Hindlimb muscle (tissue), 1 donor: ENCODE measurements around the gene HTT. TPM values are rescaled to one million over a fixed set of nuclear protein-coding genes. Genes with fewer than 3 reads are reported as not detected.
A peak's percentile ranks its signal among the peaks of the same experiment; 100 is the strongest.
"Not testable (repeated sequence)": the region's sequence is repeated elsewhere in the genome, so short reads cannot be mapped to it uniquely, and the experiment has no call there.

Source experiments
- DNase-seq: peaks from one replicate; pipeline ENCODE4 v3.0.0-alpha.2; 2013
- polyA plus RNA-seq: library from polyadenylated mRNA; unstranded; fragments of 120-200 nt; gene quantifications from one replicate; pipeline ENCODE4 v1.2.1, GENCODE V29; 2013; ENCODE audit not compliant: insufficient read length

The HTT gene
- polyA plus RNA-seq, 1 donor = 32.0 TPM

DNA sequence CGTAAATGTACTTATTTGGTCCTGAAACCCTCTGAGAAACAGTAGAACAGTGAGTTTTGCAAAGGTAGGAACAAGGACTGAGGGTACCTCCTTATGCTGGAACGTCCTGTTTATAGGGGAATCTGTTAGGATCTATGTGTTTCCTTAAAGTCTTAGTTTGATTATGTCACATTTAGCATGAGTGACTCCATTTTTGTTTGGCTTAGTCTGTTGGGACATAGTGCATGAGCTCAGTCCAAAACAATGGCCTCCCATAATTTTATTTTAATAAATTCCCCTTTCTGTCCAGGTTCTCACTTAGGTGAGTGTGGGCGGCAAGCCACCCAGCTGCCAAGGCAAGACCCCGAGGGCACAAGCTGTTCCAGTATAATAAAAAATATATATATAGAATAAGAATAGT is 27.9 kb upstream of the HTT start:
- DNase-seq = no peak

DNA sequence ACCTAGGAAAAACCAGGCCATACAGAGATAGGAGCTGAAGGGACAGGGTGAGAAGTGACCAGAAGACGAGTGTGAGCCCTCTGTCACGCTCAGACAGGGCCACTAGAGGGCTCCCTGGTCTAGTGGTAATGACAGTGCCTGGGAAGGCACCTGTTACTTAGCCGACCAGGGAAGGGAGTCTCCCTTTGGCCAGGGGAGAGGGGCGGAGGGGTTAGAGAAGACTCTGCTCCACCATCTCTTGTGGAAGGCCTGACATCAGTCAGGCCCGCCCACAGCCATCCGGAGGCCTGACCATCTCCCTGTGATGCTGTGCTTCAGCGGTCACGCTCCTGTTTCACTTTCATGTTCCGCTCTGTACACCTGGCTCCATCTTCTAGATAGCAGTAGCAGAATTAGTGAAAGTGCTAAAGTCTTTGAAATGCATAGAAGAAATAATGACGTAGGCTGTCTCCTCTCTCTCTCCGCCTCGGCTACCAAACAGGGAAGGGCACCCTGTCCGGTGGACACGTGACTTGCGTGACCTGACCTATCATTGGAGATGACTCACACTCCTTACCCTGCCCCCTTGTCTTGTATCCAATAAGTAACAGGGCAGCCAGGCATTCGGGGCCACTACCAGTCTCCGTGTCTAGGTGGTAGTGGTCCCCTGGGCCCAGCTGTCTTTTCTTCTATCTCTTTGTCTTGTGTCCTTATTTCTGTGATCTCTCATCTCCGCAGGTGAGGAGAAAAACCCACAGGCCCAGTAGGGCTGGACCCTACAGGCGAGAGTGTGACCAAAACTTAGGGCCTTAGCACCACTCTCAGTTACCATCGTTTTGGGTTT is 26.8 kb upstream of the HTT start:
- DNase-seq = no peak

DNA sequence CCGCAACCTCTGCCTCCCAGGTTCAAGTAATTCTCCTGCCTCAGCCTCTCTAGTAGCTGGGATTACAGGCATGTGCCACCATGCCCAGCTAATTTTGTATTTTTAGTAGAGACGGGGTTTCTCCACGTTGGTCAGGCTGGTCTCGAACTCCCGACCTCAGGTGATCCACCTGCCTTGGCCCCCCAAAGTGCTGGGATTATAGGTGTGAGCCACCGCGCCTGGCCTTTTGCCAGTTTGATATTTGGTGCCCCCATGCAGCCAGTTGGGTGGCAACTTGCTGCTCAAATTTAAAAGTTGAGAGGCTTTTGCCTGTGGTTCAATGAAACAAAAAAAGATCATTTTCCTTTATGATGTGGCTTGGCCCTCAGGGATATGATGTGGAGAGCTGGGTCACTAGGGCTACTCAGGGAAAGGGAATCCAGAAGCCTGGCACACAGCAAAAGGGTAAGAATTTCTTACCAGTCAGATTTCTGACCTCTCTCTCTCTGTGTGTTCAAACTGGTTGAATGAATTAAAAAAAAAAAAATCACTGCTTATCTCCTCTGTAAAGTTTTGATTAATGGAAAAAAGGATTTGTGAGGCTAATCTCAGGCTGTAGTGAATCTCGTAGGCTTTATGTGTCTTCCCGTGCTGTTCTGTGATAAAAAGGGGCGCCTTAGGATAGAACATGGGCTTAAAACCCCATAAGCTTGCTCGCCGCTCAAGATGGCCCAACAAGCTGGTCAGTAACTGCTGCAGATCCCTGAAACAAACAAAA is 23.2 kb upstream of the HTT start:
- not testable (repeated sequence) for DNase-seq

DNA sequence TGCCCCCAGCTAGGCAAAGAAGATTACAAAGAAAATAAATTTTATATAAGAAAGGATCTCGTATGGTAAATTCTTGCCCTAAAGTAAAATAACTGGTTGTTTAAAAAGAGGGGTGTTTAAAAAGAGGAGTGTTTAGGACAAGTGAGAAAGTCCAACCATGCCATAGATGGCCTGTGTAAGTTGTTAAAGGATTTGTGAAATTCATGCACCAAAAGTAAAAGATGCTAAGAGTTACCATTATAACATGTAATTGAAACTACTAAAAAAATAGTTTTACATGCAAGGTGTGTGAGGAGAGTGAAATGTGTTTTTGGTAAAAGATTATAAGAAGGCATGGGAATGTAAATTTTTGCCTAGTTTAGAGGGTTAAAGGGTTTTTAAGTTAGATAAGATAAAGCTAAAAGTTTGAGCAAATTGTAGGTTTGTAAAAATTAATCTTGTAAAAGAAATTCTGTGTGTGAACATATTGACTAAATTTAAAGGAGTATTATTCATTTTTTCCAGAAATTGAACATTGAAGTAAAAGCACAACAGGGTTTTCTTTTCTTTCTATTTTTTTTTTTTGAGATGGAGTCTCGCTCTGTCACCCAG is 20.2 kb upstream of the HTT start:
- DNase-seq = no peak

DNA sequence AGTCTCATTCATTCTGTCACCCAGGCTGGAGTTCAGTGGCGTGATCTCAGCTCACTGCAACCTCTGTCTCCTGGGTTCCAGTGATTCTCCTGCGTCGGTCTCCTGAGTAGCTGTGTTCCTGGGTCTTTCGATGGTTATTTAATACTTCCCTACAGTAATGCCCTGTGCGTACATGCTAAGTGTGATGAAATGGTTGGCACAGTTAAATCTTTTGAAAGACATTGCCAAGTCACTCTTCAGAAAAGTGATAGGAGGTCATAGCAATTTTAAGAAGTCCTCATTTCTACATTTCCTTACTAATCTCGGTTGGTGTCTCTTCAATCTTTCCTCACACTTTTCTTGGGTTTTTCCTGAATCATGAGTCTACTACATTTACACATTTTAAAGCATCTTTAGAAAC is 14.5 kb upstream of the HTT start:
- DNase-seq = no peak

DNA sequence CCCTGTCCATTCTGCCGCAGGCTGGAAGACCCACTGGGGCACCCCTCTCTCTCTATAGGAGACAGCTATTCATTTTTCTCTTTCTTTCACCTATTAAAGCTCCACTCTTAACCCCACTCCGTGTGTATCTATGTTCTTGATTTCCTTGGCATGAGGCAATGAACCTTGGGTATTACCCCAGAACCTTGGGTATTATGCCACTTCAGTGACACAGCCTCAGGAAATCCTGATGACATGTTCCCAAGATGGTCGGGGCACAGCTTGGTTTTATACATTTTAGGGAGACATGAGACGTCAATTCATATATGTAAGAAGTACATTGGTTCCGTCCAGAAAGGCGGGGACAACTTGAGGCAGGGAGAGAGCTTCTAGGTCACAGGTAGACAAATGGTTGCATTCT is 13.5 kb upstream of the HTT start:
- DNase-seq = no peak

DNA sequence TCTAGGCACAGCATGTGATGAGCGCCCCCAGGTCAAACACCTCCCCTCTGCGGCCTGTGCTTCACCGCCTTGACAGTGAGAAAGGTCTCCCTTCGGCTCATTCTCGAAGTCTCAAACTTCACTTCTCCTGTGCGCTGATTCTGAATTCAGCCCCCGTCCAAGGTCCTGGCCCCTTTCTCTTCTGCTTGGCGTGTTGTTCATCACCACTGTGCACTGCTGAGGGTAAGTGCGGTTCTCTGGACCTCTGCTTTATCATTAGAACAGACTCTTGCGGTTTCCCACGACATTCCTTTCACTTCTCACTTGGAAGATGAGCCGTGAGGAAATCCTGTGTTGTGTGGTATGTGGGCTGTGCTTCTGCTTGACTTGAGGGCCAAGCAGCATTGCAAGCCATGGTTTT is 12.0 kb upstream of the HTT start:
- DNase-seq = no peak

DNA sequence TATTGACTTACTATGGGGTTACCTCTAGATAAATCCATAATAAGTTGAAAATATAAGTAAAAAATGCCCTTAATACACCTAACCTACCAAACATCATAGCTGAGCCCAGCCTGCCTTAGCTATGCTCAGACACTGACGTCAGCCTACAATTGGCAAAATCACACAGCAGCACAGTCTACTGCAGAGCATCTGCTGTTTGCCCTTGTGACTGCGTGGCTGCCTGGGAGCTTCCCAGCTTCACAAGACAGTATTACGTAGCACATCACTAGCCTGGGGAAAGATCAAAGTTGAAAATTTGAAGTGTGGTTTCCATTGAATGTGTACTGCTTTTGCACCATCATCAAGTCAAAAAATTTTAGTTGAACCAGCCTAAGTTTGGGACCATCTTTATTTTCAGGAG is 8.9 kb upstream of the HTT start:
- DNase-seq = no peak

DNA sequence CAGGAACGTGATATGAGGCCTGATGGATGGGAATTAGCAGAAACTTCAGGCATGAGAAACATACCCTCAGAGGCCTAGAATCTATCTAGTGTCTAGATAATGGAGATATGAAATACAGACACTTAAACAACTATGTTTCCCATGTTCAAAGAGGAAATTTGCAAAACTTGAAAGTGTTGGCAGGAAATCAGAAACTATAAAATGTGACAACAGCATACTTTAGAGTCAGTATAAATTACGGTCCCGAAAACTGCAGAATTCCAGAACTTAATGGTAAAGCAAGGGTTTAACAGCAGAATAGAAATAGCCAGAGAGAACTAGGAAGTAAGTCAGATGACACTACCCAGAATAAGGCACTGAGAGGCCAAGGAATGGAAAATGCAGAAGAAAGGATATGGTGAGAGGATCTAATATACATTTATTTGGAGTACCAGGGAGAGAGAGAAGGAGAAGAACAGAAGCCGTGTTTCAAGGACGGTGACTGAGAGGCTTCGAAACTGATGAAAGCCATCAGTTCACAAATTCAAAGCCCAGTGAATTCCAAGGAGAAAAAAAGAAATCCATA is 7.6 kb upstream of the HTT start:
- no peak for DNase-seq

DNA sequence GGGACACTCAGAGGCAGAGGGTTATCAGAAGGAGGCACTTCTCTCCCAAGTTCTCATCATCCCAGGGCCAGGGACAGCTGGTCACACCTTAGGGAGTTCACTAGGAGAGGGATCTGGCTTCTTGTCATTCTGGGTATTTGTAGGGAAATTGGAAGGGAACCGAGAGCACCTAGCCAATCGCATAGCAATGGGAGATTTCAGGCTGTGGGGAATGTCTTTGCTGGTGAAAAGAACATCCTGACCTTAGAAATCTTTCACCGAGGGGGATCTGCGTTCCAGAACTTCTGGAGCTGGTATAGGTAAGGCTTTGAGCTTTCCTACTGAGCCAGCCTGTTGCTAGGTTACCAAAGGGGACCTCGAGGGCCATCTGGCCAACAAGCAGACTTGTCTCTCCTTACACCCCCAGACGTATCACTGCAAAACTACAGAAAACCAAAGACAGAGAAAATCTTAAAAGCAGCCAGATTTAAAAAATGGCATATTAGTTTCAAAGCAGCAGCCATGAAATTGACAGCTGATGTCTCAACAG is 6.9 kb upstream of the HTT start:
- DNase-seq = no peak

DNA sequence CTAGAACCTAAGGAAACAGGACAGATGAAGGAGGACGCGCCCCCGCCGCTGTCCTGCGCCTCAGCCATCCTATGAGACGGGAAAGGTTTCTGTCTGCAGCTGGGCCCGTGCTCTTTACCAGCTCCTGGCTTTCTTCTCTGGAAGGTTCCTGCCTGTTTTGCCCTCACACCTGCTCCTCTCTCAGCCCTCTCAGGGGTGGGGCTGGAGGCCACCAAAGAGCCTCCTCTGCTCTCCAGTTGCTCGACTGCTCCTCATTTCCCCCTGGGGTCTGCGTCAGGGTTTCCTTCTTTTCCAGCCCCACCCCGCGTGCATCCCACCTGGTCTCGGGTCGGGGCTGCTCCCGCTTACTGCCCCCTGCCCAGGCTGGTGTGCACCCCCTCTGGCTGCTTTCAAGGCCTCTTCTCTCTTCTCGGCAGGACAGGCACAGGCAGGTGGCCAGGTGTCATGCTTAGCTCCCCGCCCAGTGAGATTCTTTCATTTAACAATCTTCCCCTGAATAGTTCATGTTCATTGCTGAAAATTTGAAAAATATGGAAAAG is 4.8 kb upstream of the HTT start:
- no peak for DNase-seq

DNA sequence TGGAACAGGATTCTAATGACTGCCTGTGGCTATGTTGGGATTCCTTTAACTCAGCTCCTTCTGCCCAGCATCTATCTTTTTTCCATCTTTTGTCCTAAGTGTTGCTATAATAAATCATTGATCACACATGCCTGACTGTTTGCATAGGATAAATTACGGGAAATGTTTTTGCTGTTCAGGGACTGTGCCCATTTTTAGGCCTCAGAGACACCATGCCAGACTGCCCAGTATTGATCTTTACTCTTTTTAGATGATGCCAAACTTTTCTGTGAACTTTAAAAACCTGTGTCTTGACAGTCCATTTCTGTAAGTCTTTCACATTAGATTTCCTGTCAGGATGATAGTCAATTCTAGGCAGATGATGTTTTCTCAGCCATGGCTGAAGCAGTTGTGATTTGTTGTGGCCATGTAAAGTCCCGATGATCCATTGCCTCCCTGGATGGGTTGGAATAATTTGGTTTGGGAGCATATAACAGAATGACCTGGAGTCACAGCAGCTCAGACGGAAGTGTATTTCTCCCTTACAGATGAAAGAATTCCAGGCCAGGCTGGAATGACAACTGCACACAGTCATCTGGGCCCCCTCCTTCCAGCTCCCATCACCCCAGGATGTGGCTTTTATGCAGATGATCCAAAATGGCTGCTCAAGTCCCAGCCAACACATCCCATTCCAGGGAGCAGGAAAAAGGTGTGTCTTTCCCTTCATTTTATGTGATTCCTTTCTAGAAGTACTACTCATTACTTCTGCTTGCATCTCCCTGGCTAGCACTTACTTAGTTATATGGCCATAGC is 3.6 kb upstream of the HTT start:
- no peak for DNase-seq

DNA sequence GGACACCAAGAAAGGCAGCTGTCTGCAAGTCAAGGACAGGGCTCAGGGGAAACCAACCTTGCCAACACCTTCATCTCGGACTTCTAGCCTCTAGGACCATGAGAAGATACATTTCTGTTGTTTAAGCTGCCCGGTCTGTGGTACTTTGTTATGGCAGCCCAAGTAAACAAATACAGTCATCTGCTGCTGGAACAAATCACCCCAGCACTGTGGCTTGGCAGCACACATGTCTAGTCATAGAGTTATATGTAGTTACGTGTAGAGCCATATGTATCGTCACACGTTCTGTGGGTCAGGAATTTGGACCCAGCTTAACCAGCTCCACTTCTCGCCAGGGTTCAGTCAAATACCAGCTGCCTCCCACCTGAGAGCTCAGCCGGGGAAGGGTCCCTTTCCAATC is 2.7 kb upstream of the HTT start:
- DNase-seq = no peak

DNA sequence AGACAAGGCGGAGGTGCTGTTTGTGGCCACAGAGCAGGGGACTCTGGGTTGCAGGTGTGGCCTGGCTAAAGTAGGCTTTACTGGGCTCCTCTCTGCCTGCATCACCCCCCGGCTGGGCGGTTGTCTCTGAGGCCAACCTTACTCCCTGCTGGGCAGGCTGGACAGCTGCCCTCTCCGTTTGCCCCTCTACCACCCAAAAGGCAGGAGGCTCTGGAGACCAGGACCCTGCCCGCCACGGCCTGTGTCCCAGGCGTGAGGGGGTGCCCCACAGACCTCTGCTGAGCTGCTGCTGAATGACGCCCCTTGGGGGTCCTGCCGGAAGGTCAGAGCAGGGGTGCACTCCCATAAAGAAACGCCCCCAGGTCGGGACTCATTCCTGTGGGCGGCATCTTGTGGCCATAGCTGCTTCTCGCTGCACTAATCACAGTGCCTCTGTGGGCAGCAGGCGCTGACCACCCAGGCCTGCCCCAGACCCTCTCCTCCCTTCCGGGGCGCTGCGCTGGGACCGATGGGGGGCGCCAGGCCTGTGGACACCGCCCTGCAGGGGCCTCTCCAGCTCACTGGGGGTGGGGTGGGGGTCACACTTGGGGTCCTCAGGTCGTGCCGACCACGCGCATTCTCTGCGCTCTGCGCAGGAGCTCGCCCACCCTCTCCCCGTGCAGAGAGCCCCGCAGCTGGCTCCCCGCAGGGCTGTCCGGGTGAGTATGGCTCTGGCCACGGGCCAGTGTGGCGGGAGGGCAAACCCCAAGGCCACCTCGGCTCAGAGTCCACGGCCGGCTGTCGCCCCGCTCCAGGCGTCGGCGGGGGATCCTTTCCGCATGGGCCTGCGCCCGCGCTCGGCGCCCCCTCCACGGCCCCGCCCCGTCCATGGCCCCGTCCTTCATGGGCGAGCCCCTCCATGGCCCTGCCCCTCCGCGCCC is 1.1 kb upstream of the HTT start:
- DNase-seq = no peak

DNA sequence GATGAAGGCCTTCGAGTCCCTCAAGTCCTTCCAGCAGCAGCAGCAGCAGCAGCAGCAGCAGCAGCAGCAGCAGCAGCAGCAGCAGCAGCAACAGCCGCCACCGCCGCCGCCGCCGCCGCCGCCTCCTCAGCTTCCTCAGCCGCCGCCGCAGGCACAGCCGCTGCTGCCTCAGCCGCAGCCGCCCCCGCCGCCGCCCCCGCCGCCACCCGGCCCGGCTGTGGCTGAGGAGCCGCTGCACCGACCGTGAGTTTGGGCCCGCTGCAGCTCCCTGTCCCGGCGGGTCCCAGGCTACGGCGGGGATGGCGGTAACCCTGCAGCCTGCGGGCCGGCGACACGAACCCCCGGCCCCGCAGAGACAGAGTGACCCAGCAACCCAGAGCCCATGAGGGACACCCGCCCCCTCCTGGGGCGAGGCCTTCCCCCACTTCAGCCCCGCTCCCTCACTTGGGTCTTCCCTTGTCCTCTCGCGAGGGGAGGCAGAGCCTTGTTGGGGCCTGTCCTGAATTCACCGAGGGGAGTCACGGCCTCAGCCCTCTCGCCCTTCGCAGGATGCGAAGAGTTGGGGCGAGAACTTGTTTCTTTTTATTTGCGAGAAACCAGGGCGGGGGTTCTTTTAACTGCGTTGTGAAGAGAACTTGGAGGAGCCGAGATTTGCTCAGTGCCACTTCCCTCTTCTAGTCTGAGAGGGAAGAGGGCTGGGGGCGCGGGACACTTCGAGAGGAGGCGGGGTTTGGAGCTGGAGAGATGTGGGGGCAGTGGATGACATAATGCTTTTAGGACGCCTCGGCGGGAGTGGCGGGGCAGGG is 568 bp downstream of the HTT start:
- peak; percentile 61 for DNase-seq

DNA sequence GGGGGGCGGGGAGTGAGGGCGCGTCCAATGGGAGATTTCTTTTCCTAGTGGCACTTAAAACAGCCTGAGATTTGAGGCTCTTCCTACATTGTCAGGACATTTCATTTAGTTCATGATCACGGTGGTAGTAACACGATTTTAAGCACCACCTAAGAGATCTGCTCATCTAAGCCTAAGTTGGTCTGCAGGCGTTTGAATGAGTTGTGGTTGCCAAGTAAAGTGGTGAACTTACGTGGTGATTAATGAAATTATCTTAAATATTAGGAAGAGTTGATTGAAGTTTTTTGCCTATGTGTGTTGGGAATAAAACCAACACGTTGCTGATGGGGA is 1.1 kb downstream of the HTT start:
- no peak for DNase-seq

DNA sequence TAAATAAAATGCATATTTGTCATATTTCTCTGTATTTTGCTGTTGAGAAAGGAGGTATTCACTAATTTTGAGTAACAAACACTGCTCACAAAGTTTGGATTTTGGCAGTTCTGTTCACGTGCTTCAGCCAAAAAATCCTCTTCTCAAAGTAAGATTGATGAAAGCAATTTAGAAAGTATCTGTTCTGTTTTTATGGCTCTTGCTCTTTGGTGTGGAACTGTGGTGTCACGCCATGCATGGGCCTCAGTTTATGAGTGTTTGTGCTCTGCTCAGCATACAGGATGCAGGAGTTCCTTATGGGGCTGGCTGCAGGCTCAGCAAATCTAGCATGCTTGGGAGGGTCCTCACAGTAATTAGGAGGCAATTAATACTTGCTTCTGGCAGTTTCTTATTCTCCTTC is 3.3 kb downstream of the HTT start:
- no peak for DNase-seq

DNA sequence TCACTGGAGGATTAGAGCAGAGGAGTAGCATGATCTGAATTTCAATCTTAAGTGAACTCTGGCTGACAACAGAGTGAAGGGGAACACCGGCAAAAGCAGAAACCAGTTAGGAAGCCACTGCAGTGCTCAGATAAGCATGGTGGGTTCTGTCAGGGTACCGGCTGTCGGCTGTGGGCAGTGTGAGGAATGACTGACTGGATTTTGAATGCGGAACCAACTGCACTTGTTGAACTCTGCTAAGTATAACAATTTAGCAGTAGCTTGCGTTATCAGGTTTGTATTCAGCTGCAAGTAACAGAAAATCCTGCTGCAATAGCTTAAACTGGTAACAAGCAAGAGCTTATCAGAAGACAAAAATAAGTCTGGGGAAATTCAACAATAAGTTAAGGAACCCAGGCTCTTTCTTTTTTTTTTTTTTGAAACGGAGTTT is 5.2 kb downstream of the HTT start:
- no peak for DNase-seq

DNA sequence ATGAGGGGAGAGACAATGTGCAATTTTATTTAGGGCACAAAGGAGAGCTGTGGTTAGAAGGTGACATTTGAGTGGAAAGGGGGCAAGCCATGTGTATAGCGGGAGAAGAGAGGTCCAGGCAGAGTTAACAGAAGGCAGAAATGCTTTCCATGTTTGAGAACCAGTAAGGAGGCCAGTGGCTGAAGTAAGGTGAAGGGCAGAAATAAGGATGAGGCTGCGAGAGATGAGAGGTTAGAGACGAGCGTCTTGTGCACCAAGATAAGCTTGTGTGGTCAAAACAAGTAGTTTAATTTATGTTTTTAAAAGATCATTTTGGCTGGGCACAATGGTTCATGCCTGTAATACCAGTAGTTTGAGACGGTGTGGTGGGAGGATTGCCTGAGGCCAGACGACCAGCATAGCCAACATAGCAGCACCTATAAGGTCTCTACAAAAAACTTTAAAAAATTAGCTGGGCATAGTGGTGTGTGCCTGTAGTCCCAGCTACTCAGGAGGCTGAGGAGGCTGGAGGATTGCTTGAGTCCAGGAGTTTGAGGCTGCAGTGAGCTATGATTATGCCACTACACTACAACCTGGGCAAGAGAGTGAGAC is 8.5 kb downstream of the HTT start:
- DNase-seq = no peak

DNA sequence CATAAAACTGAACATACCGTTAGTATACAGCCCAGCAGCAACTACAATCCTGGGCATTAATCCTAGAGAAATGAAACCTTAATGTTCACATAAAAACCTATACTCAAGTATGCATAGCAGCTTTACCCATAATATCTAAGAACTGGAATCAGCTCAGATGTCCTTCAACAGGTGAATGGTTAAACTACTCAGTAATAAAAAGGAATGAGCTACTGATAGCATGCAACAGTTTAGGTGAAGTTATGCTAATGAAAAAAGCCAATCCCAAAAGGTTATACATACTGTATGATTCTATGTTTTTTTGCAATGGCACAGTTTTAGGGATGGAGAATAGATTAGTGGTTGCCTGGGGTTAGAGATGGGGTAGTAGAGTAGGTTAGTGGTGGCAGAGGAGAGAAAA is 9.3 kb downstream of the HTT start:
- no peak for DNase-seq
